ENCODE data around the gene BCAN. TPM values are rescaled to one million over a fixed set of nuclear protein-coding genes. Genes with fewer than 3 reads are reported as not detected.
"Not testable (repeated sequence)": the region's sequence is repeated elsewhere in the genome, so short reads cannot be mapped to it uniquely, and the experiment has no call there.

BCAN gene
- total RNA-seq, 2 donors from 2014 or later, result 0.10 TPM; not detected in 1

DNA sequence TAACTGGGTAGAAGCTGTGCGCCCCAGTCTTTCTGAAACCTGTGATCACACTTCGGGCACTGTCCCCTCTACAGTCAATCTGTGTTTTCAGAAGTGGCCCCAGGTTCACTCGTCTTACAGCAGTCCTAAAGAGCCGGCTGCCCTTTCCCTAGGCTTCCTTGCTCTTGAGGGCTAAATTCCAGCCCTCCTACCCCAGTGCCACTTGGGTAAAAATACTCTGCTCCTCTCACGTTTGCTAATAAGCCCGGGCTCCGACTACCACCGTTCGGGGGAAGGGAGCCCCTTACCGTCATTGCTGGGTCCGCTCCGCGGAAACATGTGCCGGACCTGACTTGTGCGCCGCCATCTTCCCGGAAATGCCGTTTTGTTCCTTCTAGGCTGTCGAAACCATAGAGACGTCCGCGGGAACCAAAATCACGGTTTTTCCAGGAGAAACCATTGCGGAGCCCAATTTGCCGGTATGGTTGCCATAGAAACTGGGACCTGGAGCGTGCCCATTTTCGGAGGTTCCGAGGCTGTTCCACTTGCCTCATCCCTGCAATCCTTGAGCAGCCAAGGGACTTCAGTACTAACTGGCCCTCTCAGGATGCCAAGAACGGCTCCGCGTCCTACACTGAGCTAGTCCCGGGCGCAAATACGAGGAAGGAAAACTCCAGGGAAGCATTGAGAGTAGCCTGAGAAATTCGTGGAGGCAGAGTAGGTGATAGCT lies 40.6 kb upstream of the BCAN start, which contains the start of gene GPATCH4:
TSS of gene GPATCH4 (minus strand) at position 358 of the 709 bp plus-strand sequence.
- DNase-seq (peak; percentile 80 to 83), ATAC-seq (replicated peaks in 1 of 2) (peak; percentile 83 to 85)
- Mint-ChIP-seq H3K27me3 (ENCODE audit: low read depth) (no peaks in the 10 kb centered on the region), H3K27ac (peak within 1 kb of the TSS; percentile 90), H3K36me3 (ENCODE audit: insufficient read depth in 2 of 2) (peaks cover 0 to 15% of the 10 kb centered on the region in 2 donors), H3K9me3 (no peaks in the 10 kb centered on the region), H3K4me3 (peak within 1 kb of the TSS; percentile 87 to 90), H3K4me1 (ENCODE audit: low read depth) (peaks cover 42% of the 10 kb centered on the region)

DNA sequence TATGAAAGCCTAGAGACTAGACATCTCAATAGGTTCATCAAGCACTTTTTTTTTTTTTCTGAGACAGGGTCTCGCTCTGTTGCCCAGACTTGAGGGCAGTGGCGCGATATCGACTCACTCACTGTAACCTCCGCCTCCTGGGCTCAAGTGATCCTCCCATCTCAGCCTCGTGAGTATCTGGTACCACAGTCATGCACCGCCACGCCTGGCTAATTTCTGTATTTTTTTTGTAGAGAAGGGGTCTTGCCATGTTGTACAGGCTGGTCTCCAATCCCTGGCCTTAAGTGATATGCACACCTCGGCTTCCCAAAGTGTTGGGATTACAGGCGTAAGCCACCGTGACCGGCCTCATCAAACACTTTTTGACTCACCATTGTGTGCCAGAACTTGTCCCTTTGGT lies 40.0 kb upstream of the BCAN start:
- no peak for DNase-seq
- H3K4me3 Mint-ChIP-seq, result peak overlapping the region; percentile 87 to 90

GRCh38 chr1:156602557-156602993 lies 39.3 kb upstream of the BCAN start:
- Mint-ChIP-seq H3K27ac (peak overlapping the region; percentile 5), H3K27me3 (ENCODE audit: low read depth) (no peaks in the 10 kb centered on the region)
- DNase-seq, result no peak

More for the DNA sequence above, 40.0 kb upstream of the BCAN start:
- Mint-ChIP-seq H3K36me3 (ENCODE audit: insufficient read depth in 2 of 2) (peaks cover 0 to 12% of the 10 kb centered on the region in 2 donors), H3K27ac (peak overlapping the region; percentile 57), H3K4me1 (ENCODE audit: low read depth) (peaks cover 42% of the 10 kb centered on the region), H3K9me3 (no peaks in the 10 kb centered on the region), H3K27me3 (ENCODE audit: low read depth) (no peaks in the 10 kb centered on the region)
- no peak for ATAC-seq (replicated peaks in 1 of 2)

DNA sequence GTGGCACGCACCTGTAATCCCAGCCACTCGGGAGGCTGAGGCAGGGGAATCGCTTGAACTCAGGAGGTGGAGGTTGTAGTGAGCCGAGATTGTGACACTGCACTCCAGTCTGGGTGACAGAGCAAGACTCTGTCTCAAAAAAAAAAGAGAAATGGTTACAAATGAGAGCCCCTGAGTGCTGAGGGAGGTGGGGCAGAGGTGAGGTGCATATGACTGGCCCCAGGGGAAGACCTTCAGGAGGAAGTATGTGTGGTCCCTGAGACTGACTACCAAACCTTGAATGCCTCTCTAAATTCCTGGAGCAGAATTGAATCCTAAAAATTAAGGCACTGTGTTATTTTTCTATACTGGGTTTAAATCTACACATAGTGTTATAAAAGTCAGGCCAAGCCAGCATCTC lies 34.6 kb upstream of the BCAN start:
- ATAC-seq (replicated peaks in 1 of 2); H3K4me3 Mint-ChIP-seq; DNase-seq; H3K27ac Mint-ChIP-seq; H3K9me3 Mint-ChIP-seq; H3K36me3 Mint-ChIP-seq (ENCODE audit: insufficient read depth in 2 of 2): not testable (repeated sequence)
- Mint-ChIP-seq H3K27me3 (ENCODE audit: low read depth) (peaks cover 11% of the 10 kb centered on the region), H3K4me1 (ENCODE audit: low read depth) (peaks cover 18% of the 10 kb centered on the region)

More at GRCh38 chr1:156602557-156602993, 39.3 kb upstream of the BCAN start:
- ATAC-seq (replicated peaks in 1 of 2), result no peak
- no peaks in the 10 kb centered on the region for H3K9me3 Mint-ChIP-seq
- H3K36me3 Mint-ChIP-seq (ENCODE audit: insufficient read depth in 2 of 2), result peaks cover 0 to 9% of the 10 kb centered on the region in 2 donors
- peaks cover 42% of the 10 kb centered on the region for H3K4me1 Mint-ChIP-seq (ENCODE audit: low read depth)
- H3K4me3 Mint-ChIP-seq, result peak overlapping the region; percentile 75 to 87

- DNase-seq (peak; percentile 68 to 71), ATAC-seq (replicated peaks in 1 of 2) (peak; percentile 94 to 97)
- Mint-ChIP-seq H3K4me1 (ENCODE audit: low read depth) (peaks cover 10% of the 10 kb centered on the region), H3K27ac (no peak overlapping the region), H3K9me3 (no peaks in the 10 kb centered on the region), H3K27me3 (ENCODE audit: low read depth) (peaks cover 18% of the 10 kb centered on the region), H3K4me3 (peak overlapping the region; percentile 42 to 45), H3K36me3 (ENCODE audit: insufficient read depth in 2 of 2) (no peaks in the 10 kb centered on the region)
These were observed 33.8 kb upstream of the BCAN start for GRCh38 chr1:156608036-156608674.

DNA sequence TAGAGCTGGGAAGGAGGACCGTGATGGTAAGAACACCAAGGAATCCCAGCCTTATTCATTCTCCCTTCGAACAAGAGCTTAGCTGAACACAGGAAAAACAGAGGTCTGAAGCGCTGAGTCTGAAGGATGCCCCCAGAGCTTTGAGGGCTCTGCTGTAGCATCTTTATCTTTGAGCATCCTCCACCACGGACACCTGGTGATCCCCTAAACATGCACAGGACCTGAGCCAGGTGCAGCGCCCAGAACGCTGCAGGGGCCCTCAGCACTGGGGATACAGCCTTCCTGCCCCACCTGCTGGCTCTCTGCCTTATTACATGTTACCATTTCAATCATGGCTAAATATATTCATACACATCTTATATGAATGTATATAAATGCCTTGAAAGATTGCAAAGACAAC lies 32.9 kb upstream of the BCAN start:
- Mint-ChIP-seq H3K36me3 (ENCODE audit: insufficient read depth in 2 of 2) (no peaks in the 10 kb centered on the region), H3K27me3 (ENCODE audit: low read depth) (peaks cover 18% of the 10 kb centered on the region)

GRCh38 chr1:156610072-156610471 lies 31.8 kb upstream of the BCAN start:
- not testable (repeated sequence) for H3K9me3 Mint-ChIP-seq; H3K27ac Mint-ChIP-seq; ATAC-seq (replicated peaks in 1 of 2); H3K36me3 Mint-ChIP-seq (ENCODE audit: insufficient read depth in 2 of 2); H3K4me1 Mint-ChIP-seq (ENCODE audit: low read depth); DNase-seq; H3K4me3 Mint-ChIP-seq
- peaks cover 26% of the 10 kb centered on the region for H3K27me3 Mint-ChIP-seq (ENCODE audit: low read depth)

More for the DNA sequence above, 32.9 kb upstream of the BCAN start:
- Mint-ChIP-seq H3K4me1 (ENCODE audit: low read depth) (peaks cover 10% of the 10 kb centered on the region), H3K9me3 (no peaks in the 10 kb centered on the region), H3K4me3 (no peak overlapping the region), H3K27ac (no peak overlapping the region)
- peak; percentile 69 to 72 for DNase-seq
- ATAC-seq (replicated peaks in 1 of 2), result peak; percentile 82 to 88

DNA sequence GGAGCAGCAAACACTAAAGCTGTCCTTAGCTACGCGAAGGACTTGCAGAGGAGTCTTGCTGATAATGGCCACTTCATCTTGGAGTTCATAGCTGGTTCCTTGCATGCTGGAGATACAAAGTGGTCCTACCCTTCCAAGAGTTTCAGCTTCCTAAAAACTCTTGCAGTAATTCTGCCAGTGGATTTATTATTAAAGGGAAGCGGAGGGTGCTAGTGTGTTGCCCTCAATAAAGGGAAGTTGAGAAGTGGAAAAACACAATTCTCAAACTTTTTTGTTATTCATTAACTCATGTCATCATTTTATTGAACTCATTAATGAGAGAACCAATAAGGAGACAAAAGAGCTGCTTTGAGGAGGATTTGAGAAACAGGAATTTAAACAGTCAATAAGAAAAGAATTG lies 29.3 kb upstream of the BCAN start:
- H3K4me1 Mint-ChIP-seq (ENCODE audit: low read depth), result peaks cover 10% of the 10 kb centered on the region

GRCh38 chr1:156615946-156616345 lies 26.0 kb upstream of the BCAN start:
- H3K4me1 Mint-ChIP-seq (ENCODE audit: low read depth), result no peaks in the 10 kb centered on the region
- H3K4me3 Mint-ChIP-seq, result no peak overlapping the region
- no peaks in the 10 kb centered on the region for H3K36me3 Mint-ChIP-seq (ENCODE audit: insufficient read depth in 2 of 2)
- no peaks in the 10 kb centered on the region for H3K9me3 Mint-ChIP-seq
- DNase-seq, result no peak
- H3K27ac Mint-ChIP-seq, result no peak overlapping the region
- peaks cover 59% of the 10 kb centered on the region for H3K27me3 Mint-ChIP-seq (ENCODE audit: low read depth)
- no peak for ATAC-seq (replicated peaks in 1 of 2)

More for the DNA sequence above, 29.3 kb upstream of the BCAN start:
- Mint-ChIP-seq H3K36me3 (ENCODE audit: insufficient read depth in 2 of 2) (no peaks in the 10 kb centered on the region), H3K27ac (no peak overlapping the region), H3K4me3 (no peak overlapping the region), H3K27me3 (ENCODE audit: low read depth) (peaks cover 36% of the 10 kb centered on the region), H3K9me3 (no peaks in the 10 kb centered on the region)
- DNase-seq (no peak), ATAC-seq (replicated peaks in 1 of 2) (no peak)

GRCh38 chr1:156616463-156616862 lies 25.5 kb upstream of the BCAN start:
- DNase-seq, result no peak
- no peaks in the 10 kb centered on the region for H3K9me3 Mint-ChIP-seq
- H3K27me3 Mint-ChIP-seq (ENCODE audit: low read depth), result peaks cover 59% of the 10 kb centered on the region
- H3K4me1 Mint-ChIP-seq (ENCODE audit: low read depth), result no peaks in the 10 kb centered on the region
- H3K36me3 Mint-ChIP-seq (ENCODE audit: insufficient read depth in 2 of 2), result no peaks in the 10 kb centered on the region
- H3K27ac Mint-ChIP-seq, result no peak overlapping the region
- no peak overlapping the region for H3K4me3 Mint-ChIP-seq
- no peak for ATAC-seq (replicated peaks in 1 of 2)

- Mint-ChIP-seq H3K4me3 (no peak within 1 kb of the TSS), H3K36me3 (ENCODE audit: insufficient read depth in 2 of 2) (no peaks in the 10 kb centered on the region), H3K27ac (no peak within 1 kb of the TSS), H3K4me1 (ENCODE audit: low read depth) (no peaks in the 10 kb centered on the region), H3K9me3 (no peaks in the 10 kb centered on the region), H3K27me3 (ENCODE audit: low read depth) (peaks cover 65% of the 10 kb centered on the region)
- ATAC-seq (replicated peaks in 1 of 2) (no peak), DNase-seq (peak; percentile 15 to 33)
These were observed 22.9 kb upstream of the BCAN start, which contains the start of gene HAPLN2 for GRCh38 chr1:156618853-156619581. Gene HAPLN2 (plus strand): TSS chr1:156619415. CDS start chr1:156623491, 4,076 bp downstream.

GRCh38 chr1:156619582-156619955 lies 22.3 kb upstream of the BCAN start:
- Mint-ChIP-seq H3K9me3 (no peaks in the 10 kb centered on the region), H3K27me3 (ENCODE audit: low read depth) (peaks cover 60% of the 10 kb centered on the region), H3K27ac (no peak overlapping the region), H3K36me3 (ENCODE audit: insufficient read depth in 2 of 2) (no peaks in the 10 kb centered on the region), H3K4me3 (no peak overlapping the region), H3K4me1 (ENCODE audit: low read depth) (no peaks in the 10 kb centered on the region)
- no peak for DNase-seq
- no peak for ATAC-seq (replicated peaks in 1 of 2)

All from activated T-cell treated with anti-CD3 and anti-CD28 coated beads, Interleukin-2, amount 50 U/mL, for 72 hours (primary cell).